PC-3 (cell line): Measurements from ENCODE around the gene CERS5.

Source experiments
- EZH2 ChIP-seq: fragments of 300-600 bp; sonication (generic); IDR thresholded peaks from one replicate; pipeline ENCODE4 v1.6.1; 2017; ENCODE audit warnings: antibody characterized with exemption, mild to moderate bottlenecking, low read length; ENCODE audit not compliant: unreplicated experiment
- EZH2phosphoT487 ChIP-seq: fragments of 300-600 bp; sonication (generic); IDR thresholded peaks from 2 replicates; pipeline ENCODE4 v1.6.1; 2018; ENCODE audit warnings: mild to moderate bottlenecking, antibody characterized with exemption, low read length, borderline replicate concordance
- TF ChIP-seq, protein P1 (sequence below): fragments of 300-600 bp; sonication (generic); conservative IDR thresholded peaks from 2 replicates; pipeline ENCODE4 v1.5.1; 2017; ENCODE audit warnings: antibody characterized with exemption, low read depth, mild to moderate bottlenecking, low read length

DNA sequence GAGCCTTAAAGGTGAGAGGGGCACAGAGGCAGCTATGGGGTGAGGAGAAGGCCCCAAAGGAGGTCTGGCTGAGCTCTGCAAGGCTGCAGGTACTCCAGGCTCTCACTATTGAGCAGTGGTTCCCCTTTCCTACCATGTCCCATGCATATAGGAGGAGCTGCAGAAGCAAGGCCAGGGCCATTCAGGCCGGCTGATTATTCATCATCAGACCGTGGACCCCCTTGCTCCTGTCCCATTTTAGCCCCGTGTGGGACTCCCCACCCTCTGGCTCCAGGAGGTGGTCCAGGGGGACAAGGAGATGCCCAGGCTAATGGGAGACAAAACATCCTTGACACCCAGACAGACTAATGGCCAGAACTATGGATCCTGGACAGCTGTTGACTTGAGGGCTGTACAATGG is 60.3 kb downstream of the CERS5 start:
- TF ChIP-seq, protein P1, sequence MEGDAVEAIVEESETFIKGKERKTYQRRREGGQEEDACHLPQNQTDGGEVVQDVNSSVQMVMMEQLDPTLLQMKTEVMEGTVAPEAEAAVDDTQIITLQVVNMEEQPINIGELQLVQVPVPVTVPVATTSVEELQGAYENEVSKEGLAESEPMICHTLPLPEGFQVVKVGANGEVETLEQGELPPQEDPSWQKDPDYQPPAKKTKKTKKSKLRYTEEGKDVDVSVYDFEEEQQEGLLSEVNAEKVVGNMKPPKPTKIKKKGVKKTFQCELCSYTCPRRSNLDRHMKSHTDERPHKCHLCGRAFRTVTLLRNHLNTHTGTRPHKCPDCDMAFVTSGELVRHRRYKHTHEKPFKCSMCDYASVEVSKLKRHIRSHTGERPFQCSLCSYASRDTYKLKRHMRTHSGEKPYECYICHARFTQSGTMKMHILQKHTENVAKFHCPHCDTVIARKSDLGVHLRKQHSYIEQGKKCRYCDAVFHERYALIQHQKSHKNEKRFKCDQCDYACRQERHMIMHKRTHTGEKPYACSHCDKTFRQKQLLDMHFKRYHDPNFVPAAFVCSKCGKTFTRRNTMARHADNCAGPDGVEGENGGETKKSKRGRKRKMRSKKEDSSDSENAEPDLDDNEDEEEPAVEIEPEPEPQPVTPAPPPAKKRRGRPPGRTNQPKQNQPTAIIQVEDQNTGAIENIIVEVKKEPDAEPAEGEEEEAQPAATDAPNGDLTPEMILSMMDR, result no peak
- TF ChIP-seq EZH2 (no peak), EZH2phosphoT487 (no peak)
